ENCODE data around the gene RASGRF2. TPM values are rescaled to one million over a fixed set of nuclear protein-coding genes. Genes with fewer than 3 reads are reported as not detected.
"Not testable (repeated sequence)": the region's sequence is repeated elsewhere in the genome, so short reads cannot be mapped to it uniquely, and the experiment has no call there.

The RASGRF2 gene
- total RNA-seq, 1 donor from 2014 or later: 0.92 TPM

DNA sequence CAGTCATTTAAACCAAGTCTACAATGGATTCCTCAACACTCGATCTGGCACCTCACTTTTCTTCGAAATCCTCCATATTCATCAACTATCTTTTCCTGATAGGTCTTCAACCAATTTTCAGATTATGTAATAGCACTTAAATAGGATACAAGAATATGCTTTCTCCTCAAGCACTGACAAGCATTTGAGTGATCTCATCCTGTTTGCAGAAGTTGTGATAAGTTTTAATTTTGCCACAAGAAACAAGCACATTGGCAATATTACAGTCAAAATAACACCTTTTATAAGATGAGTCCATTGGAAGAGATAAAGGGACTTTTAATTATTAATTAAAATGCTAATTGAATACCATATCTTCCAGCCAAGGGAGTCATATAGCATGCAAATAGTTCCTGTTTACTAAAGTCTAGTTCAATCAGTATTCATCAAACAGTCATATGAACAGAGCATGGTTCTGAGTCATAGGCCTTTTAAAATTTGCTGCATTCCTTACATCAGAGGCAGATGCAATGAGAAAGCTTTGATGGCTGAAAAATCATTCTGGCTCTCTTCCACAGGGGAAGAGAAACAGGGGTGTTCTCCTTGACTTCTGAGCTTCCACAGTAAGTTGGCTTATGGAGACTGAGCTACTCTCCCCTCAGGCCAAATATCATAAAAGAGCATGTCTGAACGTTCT, 308.5 kb downstream of the RASGRF2 start:
- peaks cover 29% of the 10 kb centered on the region for H3K4me1 Mint-ChIP-seq (ENCODE audit: low read depth)
- no peaks in the 10 kb centered on the region for H3K27me3 Mint-ChIP-seq (ENCODE audit: low read depth)
- peaks cover 2% of the 10 kb centered on the region for H3K36me3 Mint-ChIP-seq (ENCODE audit: low read depth)

DNA sequence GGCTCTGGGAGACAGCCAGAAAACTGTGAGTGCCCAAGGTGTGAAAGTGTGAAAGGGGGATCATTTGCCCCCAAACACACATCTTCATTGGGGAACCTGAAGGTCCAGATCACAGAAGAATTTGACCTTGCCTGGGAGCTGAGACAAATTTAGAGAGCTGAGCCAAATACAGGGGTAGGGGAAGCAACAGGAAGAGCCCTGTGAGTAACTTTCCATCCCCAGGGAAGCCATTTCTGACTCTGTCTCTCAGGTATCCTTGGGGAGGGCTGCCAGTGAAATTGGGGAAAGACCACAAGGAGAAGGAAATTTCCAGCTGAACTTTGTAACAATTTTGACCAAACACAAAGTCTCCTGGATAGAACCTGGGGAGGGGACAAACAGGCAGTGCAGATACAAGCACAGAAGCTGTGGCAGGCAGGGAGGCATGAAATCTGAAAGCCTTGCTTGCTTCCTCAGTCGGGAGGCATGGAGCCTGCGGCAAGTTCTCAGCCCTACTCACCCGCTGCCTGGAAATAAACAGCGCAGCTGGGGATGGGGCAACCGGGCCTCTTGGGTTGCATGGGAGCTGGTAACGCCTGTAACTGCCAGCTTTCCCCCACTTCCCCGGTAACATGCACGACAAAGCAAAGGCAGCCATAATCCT, 309.7 kb downstream of the RASGRF2 start:
- no peak for TF ChIP-seq CTCF (IDR thresholded peaks at IDR 0.05)
- Mint-ChIP-seq H3K27ac (ENCODE audit: unreplicated experiment) (peak overlapping the region; percentile 47), H3K4me3 (ENCODE audit: unreplicated experiment) (no peak overlapping the region), H3K27me3 (ENCODE audit: low read depth) (no peaks in the 10 kb centered on the region), H3K36me3 (ENCODE audit: low read depth) (peaks cover 2% of the 10 kb centered on the region), H3K9me3 (ENCODE audit: low read depth) (peaks cover 32% of the 10 kb centered on the region), H3K4me1 (ENCODE audit: low read depth) (peaks cover 29% of the 10 kb centered on the region)
- no peak for DNase-seq (ENCODE audit: low spot score)

More for the DNA sequence above, 308.5 kb downstream of the RASGRF2 start:
- H3K4me3 Mint-ChIP-seq (ENCODE audit: unreplicated experiment): no peak overlapping the region
- no peak for TF ChIP-seq CTCF (IDR thresholded peaks at IDR 0.05)
- DNase-seq (ENCODE audit: low spot score): no peak
- peaks cover 23% of the 10 kb centered on the region for H3K9me3 Mint-ChIP-seq (ENCODE audit: low read depth)
- H3K27ac Mint-ChIP-seq (ENCODE audit: unreplicated experiment): peak overlapping the region; percentile 79

- not testable (repeated sequence) for H3K27ac Mint-ChIP-seq (ENCODE audit: unreplicated experiment); H3K36me3 Mint-ChIP-seq (ENCODE audit: low read depth); H3K4me3 Mint-ChIP-seq (ENCODE audit: unreplicated experiment); H3K27me3 Mint-ChIP-seq (ENCODE audit: low read depth); DNase-seq (ENCODE audit: low spot score)
- H3K9me3 Mint-ChIP-seq (ENCODE audit: low read depth): peaks cover 39% of the 10 kb centered on the region
- H3K4me1 Mint-ChIP-seq (ENCODE audit: low read depth): peaks cover 29% of the 10 kb centered on the region
These were observed 310.3 kb downstream of the RASGRF2 start for GRCh38 chr5:81270394-81271027.
